OCI-LY3 (cell line): ENCODE measurements around the gene NOVA2.

Experiments
- EZH2phosphoT487 ChIP-seq: fragments of 200-600 bp; shearing (Covaris generic); IDR thresholded peaks from 2 replicates; pipeline ENCODE4 v1.6.1; 2018; ENCODE audit warnings: antibody characterized with exemption, mixed run types, low read depth
- TF ChIP-seq, protein P1 (sequence below): fragments of 200-600, 300-600 bp; sonication (generic); IDR thresholded peaks from 2 replicates; pipeline ENCODE4 v1.5.1; 2014; ENCODE audit warnings: antibody characterized with exemption, low read length, low read depth

DNA sequence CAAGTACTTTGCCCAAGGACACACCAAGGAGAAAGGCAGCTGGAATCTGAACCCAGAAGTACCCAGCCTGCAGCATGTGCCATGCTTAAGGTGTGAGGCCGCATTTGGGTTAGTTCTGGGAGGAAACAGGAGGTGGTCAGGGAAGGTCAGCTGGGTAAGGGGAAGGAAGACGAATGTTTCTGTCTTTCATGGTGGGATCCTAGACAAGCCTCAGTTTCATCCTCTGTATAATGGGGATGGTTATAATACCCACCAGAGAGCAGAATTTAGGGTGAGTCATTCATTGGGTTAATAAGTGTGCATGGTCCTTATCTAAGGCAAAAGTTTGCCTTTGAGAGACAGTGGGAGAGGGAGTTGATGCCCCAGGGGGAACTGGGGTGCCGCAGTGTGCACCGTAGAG is 25.2 kb upstream of the NOVA2 start:
- TF ChIP-seq, protein P1, sequence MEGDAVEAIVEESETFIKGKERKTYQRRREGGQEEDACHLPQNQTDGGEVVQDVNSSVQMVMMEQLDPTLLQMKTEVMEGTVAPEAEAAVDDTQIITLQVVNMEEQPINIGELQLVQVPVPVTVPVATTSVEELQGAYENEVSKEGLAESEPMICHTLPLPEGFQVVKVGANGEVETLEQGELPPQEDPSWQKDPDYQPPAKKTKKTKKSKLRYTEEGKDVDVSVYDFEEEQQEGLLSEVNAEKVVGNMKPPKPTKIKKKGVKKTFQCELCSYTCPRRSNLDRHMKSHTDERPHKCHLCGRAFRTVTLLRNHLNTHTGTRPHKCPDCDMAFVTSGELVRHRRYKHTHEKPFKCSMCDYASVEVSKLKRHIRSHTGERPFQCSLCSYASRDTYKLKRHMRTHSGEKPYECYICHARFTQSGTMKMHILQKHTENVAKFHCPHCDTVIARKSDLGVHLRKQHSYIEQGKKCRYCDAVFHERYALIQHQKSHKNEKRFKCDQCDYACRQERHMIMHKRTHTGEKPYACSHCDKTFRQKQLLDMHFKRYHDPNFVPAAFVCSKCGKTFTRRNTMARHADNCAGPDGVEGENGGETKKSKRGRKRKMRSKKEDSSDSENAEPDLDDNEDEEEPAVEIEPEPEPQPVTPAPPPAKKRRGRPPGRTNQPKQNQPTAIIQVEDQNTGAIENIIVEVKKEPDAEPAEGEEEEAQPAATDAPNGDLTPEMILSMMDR, result no peak
- TF ChIP-seq EZH2phosphoT487, result no peak
